Loucy (cell line): ENCODE data around the gene ABTB2.

Experiments
- H2AFZ ChIP-seq: fragments of 200-600 bp; sonication (generic); 2 replicates; pipeline ENCODE4 v1.6.0; 2016; ENCODE audit warnings: antibody characterized with exemption, mild to moderate bottlenecking, low read length, moderate library complexity
- H3F3A ChIP-seq: fragments of 200-600 bp; 2 replicates; pipeline ENCODE4 v1.6.0; 2016; ENCODE audit warnings: antibody characterized with exemption, low read depth, mild to moderate bottlenecking
- H3K27me3 ChIP-seq: fragments of 200-600 bp; sonication (generic); 2 replicates; pipeline ENCODE4 v1.6.1; 2014; ENCODE audit warnings: low read length, mild to moderate bottlenecking; ENCODE audit not compliant: insufficient read depth, poor library complexity, severe bottlenecking
- H3K36me3 ChIP-seq: fragments of 200-600 bp; sonication (generic); 2 replicates; pipeline ENCODE4 v1.6.1; 2016; ENCODE audit warnings: low read length; ENCODE audit not compliant: insufficient read depth
- H3K4me1 ChIP-seq: fragments of 200-600 bp; sonication (generic); 2 replicates; pipeline ENCODE4 v1.5.1; 2014; ENCODE audit warnings: low read length, mild to moderate bottlenecking; ENCODE audit not compliant: insufficient read depth, poor library complexity, severe bottlenecking
- H3K4me2 ChIP-seq: fragments of 200-600 bp; sonication (generic); 2 replicates; pipeline ENCODE4 v1.6.0; 2014; ENCODE audit warnings: antibody characterized with exemption, low read length, low read depth, mild to moderate bottlenecking; ENCODE audit not compliant: poor library complexity, severe bottlenecking
- H3K4me3 ChIP-seq: fragments of 200-600 bp; sonication (generic); 2 replicates; pipeline ENCODE4 v1.5.1; 2014; ENCODE audit warnings: low read length, mild to moderate bottlenecking, mixed read lengths; ENCODE audit not compliant: poor library complexity, severe bottlenecking
- H3K79me2 ChIP-seq: fragments of 200-600 bp; sonication (generic); 2 replicates; pipeline ENCODE4 v1.6.1; 2014; ENCODE audit warnings: low read length; ENCODE audit not compliant: insufficient read depth
- H3K9ac ChIP-seq: fragments of 200-600 bp; sonication (generic); 2 replicates; pipeline ENCODE4 v1.6.0; 2014; ENCODE audit warnings: mild to moderate bottlenecking, low read depth, low read length, moderate library complexity; ENCODE audit not compliant: poor library complexity, severe bottlenecking
- H3K9me2 ChIP-seq: fragments of 200-600 bp; sonication (generic); replicated peaks from 2 replicates; pipeline ENCODE4 v1.6.1; 2016; ENCODE audit warnings: low read depth, low read length, mixed read lengths
- H3K9me3 ChIP-seq: fragments of 200-600 bp; sonication (generic); 2 replicates; pipeline ENCODE4 v1.6.1; 2014; ENCODE audit warnings: mild to moderate bottlenecking, antibody characterized with exemption, low read length, low read depth; ENCODE audit not compliant: insufficient read depth
- H4K20me1 ChIP-seq: fragments of 200-600 bp; sonication (generic); 2 replicates; pipeline ENCODE4 v1.6.0; 2014; ENCODE audit warnings: antibody characterized with exemption, low read length, mild to moderate bottlenecking; ENCODE audit not compliant: insufficient read depth, poor library complexity, severe bottlenecking
- CTCF ChIP-seq: fragments of 200-600 bp; sonication (generic); conservative IDR thresholded peaks from 2 replicates; pipeline ENCODE4 v1.5.1; 2014; ENCODE audit warnings: mild to moderate bottlenecking, antibody characterized with exemption, low read length
- EZH2phosphoT487 ChIP-seq: fragments of 200-600 bp; IDR thresholded peaks from 2 replicates; pipeline ENCODE4 v1.6.1; 2018; ENCODE audit warnings: antibody characterized with exemption, mild to moderate bottlenecking, moderate library complexity, borderline replicate concordance

ABTB2 gene

DNA sequence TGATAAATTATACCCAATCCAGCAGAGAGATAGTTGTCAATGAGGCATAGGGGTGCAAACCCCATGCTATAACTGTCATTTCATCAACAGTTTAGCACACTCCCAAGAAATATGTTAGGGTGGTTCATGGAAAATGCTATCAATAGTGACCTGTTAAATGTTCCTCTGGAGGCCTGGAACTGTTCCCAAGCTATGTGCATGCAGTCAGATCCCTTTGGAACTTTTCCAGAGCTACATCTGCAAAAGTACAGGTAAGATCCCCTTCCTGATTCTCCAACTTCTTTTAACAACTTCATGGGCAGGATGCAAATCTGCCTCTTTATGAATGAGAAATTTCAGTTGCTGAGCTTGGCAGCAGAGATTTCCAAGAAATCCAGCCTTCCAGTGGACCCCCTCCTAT, 27.2 kb downstream of the ABTB2 start:
- Histone ChIP-seq H3K4me2 (no peak overlapping the region), H3K9me2 (no peaks in the 10 kb centered on the region), H3K27me3 (no peaks in the 10 kb centered on the region), H3F3A (no peaks in the 10 kb centered on the region), H2AFZ (no peak overlapping the region), H3K4me1 (peaks cover 17% of the 10 kb centered on the region), H4K20me1 (no peaks in the 10 kb centered on the region), H3K9ac (no peak overlapping the region), H3K36me3 (no peaks in the 10 kb centered on the region), H3K9me3 (no peaks in the 10 kb centered on the region), H3K4me3 (no peak overlapping the region), H3K79me2 (no peaks in the 10 kb centered on the region)
- no peak for TF ChIP-seq EZH2phosphoT487
- no peak for TF ChIP-seq CTCF

- TF ChIP-seq EZH2phosphoT487 (no peak), CTCF (no peak)
- Histone ChIP-seq H4K20me1 (no peaks in the 10 kb centered on the region), H3K4me1 (peaks cover 17% of the 10 kb centered on the region), H3K9me2 (no peaks in the 10 kb centered on the region), H3K79me2 (no peaks in the 10 kb centered on the region), H3K9me3 (no peaks in the 10 kb centered on the region), H2AFZ (no peak overlapping the region), H3K9ac (no peak overlapping the region), H3K36me3 (no peaks in the 10 kb centered on the region), H3K4me3 (no peak overlapping the region), H3K4me2 (no peak overlapping the region), H3K27me3 (no peaks in the 10 kb centered on the region), H3F3A (no peaks in the 10 kb centered on the region)
Measured at GRCh38 chr11:34329876-34330275, 27.9 kb downstream of the ABTB2 start.

GRCh38 chr11:34328632-34328910, 29.2 kb downstream of the ABTB2 start:
- Histone ChIP-seq H3K4me2 (no peak overlapping the region), H3K36me3 (no peaks in the 10 kb centered on the region), H3K9me3 (no peaks in the 10 kb centered on the region), H2AFZ (no peak overlapping the region), H3K9me2 (no peaks in the 10 kb centered on the region), H3F3A (no peaks in the 10 kb centered on the region), H3K9ac (no peak overlapping the region), H3K4me1 (peaks cover 17% of the 10 kb centered on the region), H4K20me1 (no peaks in the 10 kb centered on the region), H3K4me3 (no peak overlapping the region), H3K79me2 (no peaks in the 10 kb centered on the region), H3K27me3 (no peaks in the 10 kb centered on the region)
- TF ChIP-seq EZH2phosphoT487 = no peak
- TF ChIP-seq CTCF = no peak
